Measurements from ENCODE around the gene CTDP1. TPM values are rescaled to one million over a fixed set of nuclear protein-coding genes. Genes with fewer than 3 reads are reported as not detected.

The CTDP1 gene
- total RNA-seq, 1 experiment from 2014 or later, result 24.9 TPM

DNA sequence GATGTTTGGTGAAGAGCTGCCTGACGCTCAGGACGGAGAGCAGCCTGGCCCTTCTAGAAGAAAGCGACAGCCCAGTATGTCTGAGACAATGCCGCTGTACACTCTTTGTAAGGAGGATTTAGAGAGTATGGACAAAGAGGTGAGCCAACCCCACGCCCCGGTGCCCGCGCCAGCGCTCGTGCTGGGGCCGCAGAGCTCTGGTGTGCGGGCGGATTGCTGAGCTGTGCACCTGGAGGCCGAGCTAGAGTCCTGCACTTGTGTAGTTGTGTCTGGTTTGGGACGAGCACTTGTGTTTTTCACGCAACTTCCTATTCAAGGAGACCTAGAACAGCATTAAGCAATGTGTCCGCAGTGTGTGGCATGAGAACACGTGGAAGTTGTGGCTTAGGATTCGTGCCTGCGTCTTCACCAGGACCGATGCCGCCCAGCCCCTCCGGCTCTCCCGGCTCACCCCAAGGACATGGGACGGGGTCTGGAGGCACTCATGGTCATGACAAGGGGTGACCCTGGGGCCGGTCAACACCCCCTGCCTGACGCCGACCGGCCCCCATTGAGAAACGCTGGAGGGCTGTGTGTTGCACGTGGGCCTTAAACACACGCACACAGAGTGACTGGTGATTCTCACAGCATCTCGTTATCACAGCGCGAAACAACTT lies 49.5 kb downstream of the CTDP1 start:
- Histone ChIP-seq H3K27ac (ENCODE audit: low read depth, low read length) (no peak overlapping the region), H4K20me1 (ENCODE audit: insufficient read depth) (no peaks in the 10 kb centered on the region), H3K9me3 (ENCODE audit: control insufficient read depth in 1 of 2, insufficient read depth in 1 of 2, low read depth in 1 of 2, low read length in 2 of 2) (peaks cover 5 to 12% of the 10 kb centered on the region in 2 experiments; a peak in 3 of 4 replicates), H2AFZ (ENCODE audit: low read depth, low read length, poor library complexity, severe bottlenecking) (no peak overlapping the region), H3K9me2 (ENCODE audit: insufficient read depth) (no peaks in the 10 kb centered on the region), H3K4me3 (replicated peaks in 1 of 2; ENCODE audit: low read depth in 1 of 2, low read length in 2 of 2) (no peak overlapping the region), H3K27me3 (ENCODE audit: insufficient read depth, low read length) (no peaks in the 10 kb centered on the region), H3K9ac (ENCODE audit: low read length) (no peak overlapping the region), H3K36me3 (ENCODE audit: control insufficient read depth in 1 of 2, insufficient read depth in 2 of 2, low read length in 2 of 2) (peaks cover 7 to 63% of the 10 kb centered on the region in 2 experiments), H3K4me2 (ENCODE audit: low read length) (no peak overlapping the region), H3K79me2 (ENCODE audit: insufficient read depth, low read length) (peaks cover 21% of the 10 kb centered on the region), H3K4me1 (ENCODE audit: control insufficient read depth in 1 of 2, insufficient read depth in 2 of 2, low read length in 2 of 2) (no peaks in the 10 kb centered on the region)
- ATAC-seq (no peak), DNase-seq (ENCODE audit: low read depth, low spot score) (no peak)
- BruUV-seq (replicated peaks), result no TSS peak
- TF ChIP-seq YY1 (IDR thresholded peaks at IDR 0.05; ENCODE audit: extremely low read depth, insufficient replicate concordance, low read depth, low read length) (no peak), EZH2phosphoT487 (IDR thresholded peaks at IDR 0.05; ENCODE audit: borderline replicate concordance) (no peak), CBX3 (IDR thresholded peaks at IDR 0.05; ENCODE audit: low read depth) (no peak), ZBTB33 (IDR thresholded peaks at IDR 0.05; ENCODE audit: extremely low read depth, insufficient replicate concordance, low read length) (no peak), ZFX (IDR thresholded peaks at IDR 0.05) (no peak), SRF (IDR thresholded peaks at IDR 0.05; ENCODE audit: low read depth) (no peak), SIN3A (IDR thresholded peaks at IDR 0.05; ENCODE audit: low read depth) (no peak), TCF7L2 (IDR thresholded peaks at IDR 0.05; ENCODE audit: borderline replicate concordance, extremely low read depth, insufficient read depth, insufficient read length) (no peak), ELF1 (IDR thresholded peaks at IDR 0.05; ENCODE audit: borderline replicate concordance, low read depth) (no peak), MAX (IDR thresholded peaks at IDR 0.05) (no peak), EZH2 (IDR thresholded peaks at IDR 0.05) (no peak), FOSL1 (IDR thresholded peaks at IDR 0.05; ENCODE audit: low read depth) (no peak), CEBPB (IDR thresholded peaks at IDR 0.05; ENCODE audit: low read depth) (no peak), ZNF274 (IDR thresholded peaks at IDR 0.05; ENCODE audit: low read depth, low read length) (no peak), POLR2AphosphoS5 (IDR thresholded peaks at IDR 0.05; ENCODE audit: low read depth, low read length) (no peak), SP1 (IDR thresholded peaks at IDR 0.05; ENCODE audit: low read depth) (no peak)
- TF ChIP-seq, protein P1, sequence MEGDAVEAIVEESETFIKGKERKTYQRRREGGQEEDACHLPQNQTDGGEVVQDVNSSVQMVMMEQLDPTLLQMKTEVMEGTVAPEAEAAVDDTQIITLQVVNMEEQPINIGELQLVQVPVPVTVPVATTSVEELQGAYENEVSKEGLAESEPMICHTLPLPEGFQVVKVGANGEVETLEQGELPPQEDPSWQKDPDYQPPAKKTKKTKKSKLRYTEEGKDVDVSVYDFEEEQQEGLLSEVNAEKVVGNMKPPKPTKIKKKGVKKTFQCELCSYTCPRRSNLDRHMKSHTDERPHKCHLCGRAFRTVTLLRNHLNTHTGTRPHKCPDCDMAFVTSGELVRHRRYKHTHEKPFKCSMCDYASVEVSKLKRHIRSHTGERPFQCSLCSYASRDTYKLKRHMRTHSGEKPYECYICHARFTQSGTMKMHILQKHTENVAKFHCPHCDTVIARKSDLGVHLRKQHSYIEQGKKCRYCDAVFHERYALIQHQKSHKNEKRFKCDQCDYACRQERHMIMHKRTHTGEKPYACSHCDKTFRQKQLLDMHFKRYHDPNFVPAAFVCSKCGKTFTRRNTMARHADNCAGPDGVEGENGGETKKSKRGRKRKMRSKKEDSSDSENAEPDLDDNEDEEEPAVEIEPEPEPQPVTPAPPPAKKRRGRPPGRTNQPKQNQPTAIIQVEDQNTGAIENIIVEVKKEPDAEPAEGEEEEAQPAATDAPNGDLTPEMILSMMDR (IDR thresholded peaks at IDR 0.05 in 2 of 3, conservative IDR thresholded peaks at IDR 0.05 in 1 of 3; ENCODE audit: borderline replicate concordance in 1 of 3, insufficient read depth in 1 of 3, low read depth in 2 of 3, low read length in 2 of 3), result no peak
- TF ChIP-seq, protein P2, sequence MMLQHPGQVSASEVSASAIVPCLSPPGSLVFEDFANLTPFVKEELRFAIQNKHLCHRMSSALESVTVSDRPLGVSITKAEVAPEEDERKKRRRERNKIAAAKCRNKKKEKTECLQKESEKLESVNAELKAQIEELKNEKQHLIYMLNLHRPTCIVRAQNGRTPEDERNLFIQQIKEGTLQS (IDR thresholded peaks at IDR 0.05), result no peak
- RAD21 ChIA-PET (ENCODE audit: low non-redundant PET in 1 of 2, low total read pairs in 2 of 2, uncharacterized antibody in 2 of 2, unreplicated experiment in 2 of 2), result no interaction called here
- POLR2A ChIA-PET, result no interaction called here
- intact Hi-C loops (cut with micrococcal nuclease), result loop anchor here (10.0 kb wide), 1 partner anchor 64 kb away; no protein-coding TSS in a partner anchor
- CTCF ChIA-PET, result no interaction called here
